GM23248 (cell line): ENCODE results near the gene ACSM6.
"Not testable (repeated sequence)": the region's sequence is repeated elsewhere in the genome, so short reads cannot be mapped to it uniquely, and the experiment has no call there.

Experiments used
- EZH2 ChIP-seq: fragments of 200-600 bp; sonication (generic); IDR thresholded peaks from 2 replicates; pipeline ENCODE4 v1.6.1; 2018; ENCODE audit warnings: antibody characterized with exemption, mild to moderate bottlenecking; ENCODE audit not compliant: insufficient read depth, poor library complexity, severe bottlenecking
- EZH2phosphoT487 ChIP-seq: fragments of 200-600 bp; sonication (generic); IDR thresholded peaks from 2 replicates; pipeline ENCODE4 v1.6.1; 2018; ENCODE audit warnings: antibody characterized with exemption, moderate library complexity, mild to moderate bottlenecking, low read depth; ENCODE audit not compliant: insufficient read depth

- not testable (repeated sequence) for TF ChIP-seq EZH2, EZH2phosphoT487
Observed at GRCh38 chr10:95240096-95240495, 46.1 kb downstream of the ACSM6 start.
